Mesendoderm (in vitro differentiated cells): Measurements from ENCODE around the gene SSBP2.

Source experiments
- DNase-seq: peaks from one replicate; pipeline ENCODE4 v3.0.0; 2013
- H2AK5ac ChIP-seq: 2 replicates; pipeline ENCODE4 v1.6.1; 2013; ENCODE audit warnings: low read length, inconsistent platforms
- H2BK120ac ChIP-seq: 2 replicates; pipeline ENCODE4 v1.6.1; 2013; ENCODE audit warnings: low read depth, mild to moderate bottlenecking, low read length, moderate library complexity, mixed read lengths
- H2BK15ac ChIP-seq: replicated peaks from 2 replicates; pipeline ENCODE4 v1.6.1; 2013; ENCODE audit warnings: low read depth, mild to moderate bottlenecking, moderate library complexity
- H2BK5ac ChIP-seq: 2 replicates; pipeline ENCODE4 v1.6.1; 2013; ENCODE audit warnings: low read length, inconsistent platforms
- H3K18ac ChIP-seq: 2 replicates; pipeline ENCODE4 v1.6.1; 2013; ENCODE audit warnings: mild to moderate bottlenecking, low read length, mixed read lengths
- H3K23ac ChIP-seq: one replicate; pipeline ENCODE4 v1.6.1; 2013; ENCODE audit warnings: low read length
- H3K27ac ChIP-seq: 2 replicates; pipeline ENCODE4 v1.5.1; 2013; ENCODE audit warnings: low read depth, mild to moderate bottlenecking, inconsistent platforms, low read length, moderate library complexity
- H3K27me3 ChIP-seq: 2 replicates; pipeline ENCODE4 v1.6.1; 2013; ENCODE audit warnings: low read length, control low read depth, mild to moderate bottlenecking, inconsistent platforms; ENCODE audit not compliant: insufficient read depth, poor library complexity
- H3K36me3 ChIP-seq: 2 replicates; pipeline ENCODE4 v1.6.1; 2013; ENCODE audit warnings: low read length, inconsistent platforms; ENCODE audit not compliant: control insufficient read depth, insufficient read depth
- H3K4ac ChIP-seq: one replicate; pipeline ENCODE4 v1.6.1; 2013; ENCODE audit warnings: low read depth, mild to moderate bottlenecking, low read length, moderate library complexity
- H3K4me1 ChIP-seq: 2 replicates; pipeline ENCODE4 v1.6.1; 2013; ENCODE audit warnings: low read depth, low read length, inconsistent platforms; ENCODE audit not compliant: control insufficient read depth
- H3K4me2 ChIP-seq: 2 replicates; pipeline ENCODE4 v1.6.1; 2013; ENCODE audit warnings: low read length
- H3K4me3 ChIP-seq: 2 replicates; pipeline ENCODE4 v1.5.1; 2013; ENCODE audit warnings: mild to moderate bottlenecking, low read length
- H3K56ac ChIP-seq: one replicate; pipeline ENCODE4 v1.6.1; 2013; ENCODE audit warnings: low read length
- H3K79me1 ChIP-seq: 2 replicates; pipeline ENCODE4 v1.6.1; 2013; ENCODE audit warnings: low read length, inconsistent platforms
- H3K79me2 ChIP-seq: 2 replicates; pipeline ENCODE4 v1.6.1; 2013; ENCODE audit warnings: mild to moderate bottlenecking, low read length; ENCODE audit not compliant: control insufficient read depth, insufficient read depth
- H3K9ac ChIP-seq: 2 replicates; pipeline ENCODE4 v1.6.1; 2013; ENCODE audit warnings: low read length, inconsistent platforms
- H4K5ac ChIP-seq: one replicate; pipeline ENCODE4 v1.6.1; 2013; ENCODE audit warnings: low read length
- H4K8ac ChIP-seq: one replicate; pipeline ENCODE4 v1.6.1; 2013; ENCODE audit warnings: low read depth, mild to moderate bottlenecking, control low read depth, low read length, moderate library complexity
- WGBS: extraction: QIAGEN DNeasy Blood & Tissue Kit; methylation state at CpG from one replicate; pipeline ENCODE4 v1.1.7; 2013; ENCODE audit warnings: low lambda C conversion rate, missing lambda C conversion rate; ENCODE audit not compliant: insufficient coverage; ENCODE audit errors: extremely low coverage; 5-methylcytosine and 5-hydroxymethylcytosine counted together

The SSBP2 gene

DNA sequence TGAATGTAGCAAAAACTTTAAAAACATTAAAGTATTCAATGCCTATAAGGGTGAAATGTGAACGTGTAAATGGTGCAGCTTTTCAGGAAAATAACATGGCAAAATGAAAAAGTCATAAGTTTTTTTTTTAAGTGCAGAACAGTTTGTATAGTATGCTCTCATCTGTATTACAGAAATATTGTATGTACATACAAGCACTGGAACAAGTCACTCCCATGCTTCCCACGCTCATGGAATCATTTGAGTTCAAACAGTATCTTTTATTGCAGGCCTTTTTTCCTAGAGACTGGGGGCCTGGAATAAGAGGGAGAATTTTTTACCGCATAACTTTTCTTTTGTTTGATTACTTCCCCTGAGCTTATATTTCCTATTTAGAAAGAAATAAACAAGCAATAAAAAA is 94.1 kb downstream of the SSBP2 start:
- Histone ChIP-seq H3K4me3 (no peak overlapping the region), H3K27me3 (no peaks in the 10 kb centered on the region), H2BK15ac (no peak overlapping the region), H3K27ac (no peak overlapping the region), H3K4me1 (no peaks in the 10 kb centered on the region), H3K4ac (no peak overlapping the region), H3K4me2 (no peak overlapping the region), H3K56ac (no peak overlapping the region), H3K23ac (no peak overlapping the region), H2AK5ac (no peak overlapping the region), H3K18ac (no peak overlapping the region), H4K5ac (no peak overlapping the region), H2BK5ac (no peak overlapping the region), H4K8ac (no peak overlapping the region), H3K9ac (no peak overlapping the region), H3K79me2 (no peaks in the 10 kb centered on the region), H3K79me1 (no peaks in the 10 kb centered on the region), H2BK120ac (no peak overlapping the region), H3K36me3 (no peaks in the 10 kb centered on the region)
- no CpG with 5 or more reads among the region's 3 CpGs for WGBS
- no peak for DNase-seq

DNA sequence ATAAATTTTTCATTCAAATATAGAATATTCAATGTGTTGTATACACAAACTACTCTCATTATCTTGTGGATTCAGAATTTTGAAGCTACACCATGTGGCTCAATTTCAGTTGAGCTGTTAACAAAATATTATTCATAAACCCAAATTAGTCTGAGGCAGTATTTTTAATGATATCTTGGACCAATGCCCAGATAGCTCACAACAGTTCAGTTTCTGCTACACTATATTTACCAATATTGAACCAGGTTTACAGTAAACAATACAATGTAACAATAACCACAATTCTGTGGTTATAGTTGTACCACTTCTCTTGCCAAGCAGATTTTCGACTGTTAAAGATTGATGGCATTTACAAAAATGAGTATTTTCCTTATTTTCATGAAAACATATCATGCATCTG is 99.9 kb downstream of the SSBP2 start:
- Histone ChIP-seq H3K4me2 (no peak overlapping the region), H3K56ac (no peak overlapping the region), H2BK120ac (no peak overlapping the region), H3K36me3 (no peaks in the 10 kb centered on the region), H3K79me2 (no peaks in the 10 kb centered on the region), H3K9ac (no peak overlapping the region), H3K79me1 (no peaks in the 10 kb centered on the region), H3K4me1 (no peaks in the 10 kb centered on the region), H3K27me3 (no peaks in the 10 kb centered on the region), H3K23ac (no peak overlapping the region), H4K5ac (no peak overlapping the region), H2BK5ac (no peak overlapping the region), H3K27ac (no peak overlapping the region), H3K18ac (no peak overlapping the region), H2AK5ac (no peak overlapping the region), H3K4ac (no peak overlapping the region), H4K8ac (no peak overlapping the region), H3K4me3 (no peak overlapping the region), H2BK15ac (no peak overlapping the region)
- no CpG with 5 or more reads among the region's 1 CpG for WGBS
- no peak for DNase-seq

DNA sequence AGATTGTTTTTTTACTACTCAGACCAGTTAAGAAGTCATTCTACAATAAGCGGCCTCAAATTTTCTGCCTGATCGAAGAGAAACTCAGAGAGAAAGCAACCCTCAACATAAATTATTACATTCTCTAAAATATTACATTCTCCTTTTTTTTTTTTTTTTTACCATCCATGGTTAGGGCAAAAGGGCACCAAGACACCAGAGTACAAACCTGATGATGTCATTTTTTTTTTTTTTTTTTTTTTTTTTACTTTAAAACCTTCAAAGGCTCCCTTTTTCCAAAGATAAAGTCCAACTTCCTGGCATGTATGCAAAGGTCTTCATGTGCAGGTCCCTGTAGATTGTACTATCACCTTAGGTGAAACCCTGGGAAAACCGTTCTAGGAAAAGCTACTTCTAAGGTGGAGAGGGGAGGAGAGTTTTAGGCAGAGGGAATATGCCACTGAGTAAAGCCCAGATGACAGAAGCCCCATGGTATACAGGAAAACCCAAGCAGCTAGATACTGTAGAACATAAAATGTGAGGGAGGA is 104.4 kb downstream of the SSBP2 start:
- H3K27me3 ChIP-seq: no peaks in the 10 kb centered on the region
- H2BK120ac ChIP-seq: no peak overlapping the region
- H3K4ac ChIP-seq: no peak overlapping the region
- H2BK15ac ChIP-seq: no peak overlapping the region
- no peak overlapping the region for H3K23ac ChIP-seq
- H2BK5ac ChIP-seq: no peak overlapping the region
- no peaks in the 10 kb centered on the region for H3K4me1 ChIP-seq
- no peak for DNase-seq
- H4K5ac ChIP-seq: no peak overlapping the region
- no peak overlapping the region for H3K9ac ChIP-seq
- no peaks in the 10 kb centered on the region for H3K36me3 ChIP-seq
- H2AK5ac ChIP-seq: no peak overlapping the region
- no peak overlapping the region for H3K56ac ChIP-seq
- H3K79me2 ChIP-seq: no peaks in the 10 kb centered on the region
- no peaks in the 10 kb centered on the region for H3K79me1 ChIP-seq
- no peak overlapping the region for H3K4me3 ChIP-seq
- no peak overlapping the region for H3K18ac ChIP-seq
- no peak overlapping the region for H3K27ac ChIP-seq
- no CpG with 5 or more reads among the region's 3 CpGs for WGBS
- no peak overlapping the region for H3K4me2 ChIP-seq
- H4K8ac ChIP-seq: no peak overlapping the region

DNA sequence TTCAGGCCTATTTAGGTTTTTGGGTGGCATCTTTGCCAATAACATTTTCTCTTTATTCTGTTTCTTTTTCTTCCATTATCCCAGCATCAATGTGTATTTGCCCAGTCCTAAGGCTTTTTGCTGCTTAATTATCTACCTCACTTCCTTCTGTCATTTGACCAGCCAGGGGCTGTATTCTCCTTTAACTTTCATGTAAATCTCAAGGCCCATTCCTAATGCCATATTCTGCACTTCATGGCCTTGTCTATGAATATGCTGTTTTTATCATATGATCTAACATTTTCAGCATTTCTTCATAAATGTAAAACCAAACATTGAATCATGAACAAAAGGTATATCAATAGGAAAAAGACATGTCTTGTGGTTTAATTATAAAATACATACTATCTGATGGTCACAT is 108.7 kb downstream of the SSBP2 start:
- Histone ChIP-seq H3K79me1 (no peaks in the 10 kb centered on the region), H3K79me2 (no peaks in the 10 kb centered on the region), H3K4me3 (no peak overlapping the region), H2BK15ac (no peak overlapping the region), H3K4me1 (no peaks in the 10 kb centered on the region), H4K5ac (no peak overlapping the region), H3K9ac (no peak overlapping the region), H3K4ac (no peak overlapping the region), H3K27ac (no peak overlapping the region), H3K23ac (no peak overlapping the region), H3K27me3 (no peaks in the 10 kb centered on the region), H3K56ac (no peak overlapping the region), H2AK5ac (no peak overlapping the region), H2BK120ac (no peak overlapping the region), H2BK5ac (no peak overlapping the region), H4K8ac (no peak overlapping the region), H3K4me2 (no peak overlapping the region), H3K36me3 (no peaks in the 10 kb centered on the region), H3K18ac (no peak overlapping the region)
- DNase-seq: no peak

DNA sequence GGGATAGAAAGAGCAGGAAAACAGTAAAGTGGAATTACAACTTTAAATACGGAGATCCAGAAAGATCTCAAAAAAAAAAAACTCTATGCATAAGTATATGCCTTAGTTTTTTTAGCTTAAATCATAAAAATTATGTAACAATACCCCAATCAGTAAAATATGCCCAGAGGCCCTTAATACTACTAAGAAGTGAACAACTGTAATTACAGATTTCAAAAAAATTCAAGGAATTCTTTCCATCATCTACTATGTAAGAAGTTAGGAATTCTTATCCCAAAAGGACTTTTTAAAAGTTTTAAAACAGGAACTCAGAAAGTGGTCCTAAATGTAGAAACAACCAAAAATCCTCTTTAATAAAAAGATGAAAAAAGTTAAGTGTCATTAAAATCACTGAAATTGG is 111.3 kb downstream of the SSBP2 start:
- no peak overlapping the region for H3K4ac ChIP-seq
- peaks cover 3% of the 10 kb centered on the region for H3K4me1 ChIP-seq
- no peaks in the 10 kb centered on the region for H3K79me1 ChIP-seq
- H3K18ac ChIP-seq: no peak overlapping the region
- H2BK5ac ChIP-seq: no peak overlapping the region
- no peak overlapping the region for H2BK120ac ChIP-seq
- H3K79me2 ChIP-seq: no peaks in the 10 kb centered on the region
- no peak overlapping the region for H3K9ac ChIP-seq
- H3K4me2 ChIP-seq: no peak overlapping the region
- H3K27ac ChIP-seq: no peak overlapping the region
- no peaks in the 10 kb centered on the region for H3K27me3 ChIP-seq
- H4K5ac ChIP-seq: no peak overlapping the region
- H3K23ac ChIP-seq: no peak overlapping the region
- H4K8ac ChIP-seq: no peak overlapping the region
- DNase-seq: no peak
- no peak overlapping the region for H3K56ac ChIP-seq
- no peak overlapping the region for H3K4me3 ChIP-seq
- H2AK5ac ChIP-seq: no peak overlapping the region
- no CpG with 5 or more reads among the region's 1 CpG for WGBS
- H2BK15ac ChIP-seq: no peak overlapping the region
- no peaks in the 10 kb centered on the region for H3K36me3 ChIP-seq

DNA sequence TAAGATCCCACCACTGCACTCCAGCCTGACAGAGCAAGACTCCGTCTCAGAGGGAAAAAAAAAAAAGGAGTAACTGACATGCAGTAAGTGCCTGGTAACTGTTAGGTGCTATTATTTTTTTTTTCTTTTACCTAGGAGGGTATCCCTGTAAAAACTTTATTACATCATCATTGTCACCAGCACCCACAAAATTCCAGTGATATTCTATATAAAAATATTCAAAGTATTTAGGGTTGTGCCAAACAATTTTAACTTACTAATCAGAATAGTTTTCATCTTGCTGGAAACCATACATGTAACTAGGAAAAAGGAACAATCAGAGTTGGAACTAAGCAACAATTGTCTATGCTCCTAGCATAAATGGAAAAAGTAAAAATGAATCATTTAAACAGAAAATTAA is 112.4 kb downstream of the SSBP2 start:
- Histone ChIP-seq H3K79me1 (no peaks in the 10 kb centered on the region), H2BK5ac (no peak overlapping the region), H3K36me3 (no peaks in the 10 kb centered on the region), H4K8ac (no peak overlapping the region), H2BK120ac (no peak overlapping the region), H3K18ac (no peak overlapping the region), H3K9ac (no peak overlapping the region), H2AK5ac (no peak overlapping the region), H3K4ac (no peak overlapping the region), H3K23ac (no peak overlapping the region), H2BK15ac (no peak overlapping the region), H4K5ac (no peak overlapping the region), H3K4me1 (peaks cover 6% of the 10 kb centered on the region), H3K4me3 (no peak overlapping the region), H3K79me2 (no peaks in the 10 kb centered on the region), H3K56ac (no peak overlapping the region), H3K27me3 (no peaks in the 10 kb centered on the region), H3K4me2 (no peak overlapping the region), H3K27ac (no peak overlapping the region)
- no peak for DNase-seq
- no CpG with 5 or more reads among the region's 1 CpG for WGBS
